Brain microvascular endothelial cell (primary cell): Measurements from ENCODE around the gene GART.

ENCODE experiments used
- DNase-seq: peaks from one replicate; pipeline ENCODE4 v3.0.0-alpha.2; 2020
- H3K27ac ChIP-seq: fragments of 250-450 bp; sonication (Bioruptor Pico); 2 replicates; pipeline ENCODE4 v1.5.1; 2020; ENCODE audit warnings: mild to moderate bottlenecking, moderate library complexity
- H3K27me3 ChIP-seq: fragments of 250-450 bp; sonication (Bioruptor Pico); replicated peaks from 2 replicates; pipeline ENCODE4 v1.5.1; 2020; ENCODE audit warnings: mild to moderate bottlenecking
- H3K36me3 ChIP-seq: fragments of 250-450 bp; sonication (Bioruptor Pico); replicated peaks from 2 replicates; pipeline ENCODE4 v1.5.1; 2020; ENCODE audit warnings: mild to moderate bottlenecking
- H3K4me3 ChIP-seq: 2 replicates; pipeline ENCODE4 v1.5.1; 2011; ENCODE audit warnings: low read depth, mild to moderate bottlenecking, control low read depth, low read length, moderate library complexity
- CTCF ChIP-seq: IDR thresholded peaks from 2 replicates; pipeline ENCODE4 v1.5.1; 2011; ENCODE audit warnings: low read depth, mild to moderate bottlenecking, moderate library complexity, low read length, control low read depth, inconsistent platforms; ENCODE audit errors: missing control alignments
- in situ Hi-C: cut with HindIII; loops from 2 replicates; pipeline ENCODE4 v1.10.0; 2017; ENCODE audit warnings: low sequenced_read_pairs, low pct_ligation_motif_present

The GART gene

GRCh38 chr21:33541756-33542639 is at the start of gene GART:
GART (minus strand) TSS chr21:33542117; CDS start chr21:33539315, 2,802 bp downstream.
- Histone ChIP-seq H3K27ac (peak within 1 kb of the TSS; percentile 98), H3K36me3 (peaks cover 20% of the 10 kb centered on the region), H3K27me3 (no peaks in the 10 kb centered on the region), H3K4me3 (peak within 1 kb of the TSS; percentile 73)
- TF ChIP-seq CTCF, result no peak
- DNase-seq, result peak; percentile 60
- in situ Hi-C loops, result no loop called here

GRCh38 chr21:33588485-33589335 is 46.8 kb upstream of the GART start, which contains the start of gene DONSON:
DONSON (minus strand) TSS chr21:33588684; CDS start chr21:33588641, 43 bp downstream.
- no peaks in the 10 kb centered on the region for H3K27me3 ChIP-seq
- no peak for TF ChIP-seq CTCF
- DNase-seq, result peak; percentile 53
- peak within 1 kb of the TSS; percentile 81 for H3K27ac ChIP-seq
- in situ Hi-C loops, result no loop called here
- no peaks in the 10 kb centered on the region for H3K36me3 ChIP-seq
- H3K4me3 ChIP-seq, result peak within 1 kb of the TSS; percentile 86

DNA sequence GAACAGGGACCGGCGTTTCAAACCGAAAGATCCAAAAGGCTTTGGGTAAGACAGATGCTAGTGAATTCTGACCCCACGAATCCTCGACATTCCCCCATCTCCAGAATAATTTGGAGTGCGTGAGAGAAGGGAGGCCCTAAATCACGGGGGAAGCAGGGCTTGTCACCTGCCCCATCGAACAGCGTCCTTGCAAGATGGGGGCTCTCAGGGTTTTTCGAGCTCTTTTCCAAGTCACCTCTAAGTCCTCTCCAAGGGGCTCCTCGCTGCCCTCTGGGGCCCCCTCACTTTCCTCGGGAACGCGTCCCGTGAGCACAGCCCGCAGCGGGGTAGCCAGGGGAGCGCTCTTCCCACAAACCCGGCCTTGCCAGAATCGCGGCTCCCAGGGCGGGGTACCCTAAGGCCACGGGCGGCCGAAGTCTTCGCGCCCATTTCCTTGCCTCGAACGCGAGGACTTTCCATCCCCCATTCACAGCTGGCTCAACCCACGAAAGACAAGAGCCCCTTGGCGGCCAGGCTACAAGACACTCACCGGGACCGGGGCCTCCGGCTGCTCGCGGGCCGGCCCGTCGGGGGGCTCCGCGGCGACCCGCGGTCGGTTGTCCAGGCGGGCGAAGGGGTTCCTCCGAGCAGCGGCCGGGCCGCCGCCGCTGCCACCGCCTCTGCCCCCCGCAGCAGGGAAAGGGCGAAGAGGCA is 46.0 kb upstream of the GART start:
- TF ChIP-seq CTCF, result no peak
- Histone ChIP-seq H3K27ac (peak overlapping the region; percentile 81), H3K4me3 (peak overlapping the region; percentile 86), H3K36me3 (no peaks in the 10 kb centered on the region), H3K27me3 (no peaks in the 10 kb centered on the region)
- peak; percentile 10 for DNase-seq
- in situ Hi-C loops, result no loop called here

DNA sequence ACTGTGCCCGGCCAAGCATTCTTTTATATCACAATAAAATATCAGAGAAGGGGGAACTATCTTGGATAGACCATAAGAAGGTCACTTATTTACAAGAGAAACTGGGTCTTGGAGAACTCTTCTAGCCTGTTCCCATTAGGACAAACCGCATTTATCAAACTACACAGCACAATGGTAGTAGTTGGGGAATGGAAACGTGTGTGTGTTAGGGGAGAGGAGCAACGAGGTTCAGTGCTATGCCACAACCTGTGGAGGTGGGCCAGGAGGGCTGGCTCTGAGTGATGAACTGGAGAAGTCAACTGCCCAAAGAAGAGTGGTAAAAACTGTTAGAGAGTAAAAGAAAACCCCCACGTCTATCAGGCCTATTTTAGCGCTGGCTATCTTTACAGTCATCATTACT is 45.0 kb upstream of the GART start:
- Histone ChIP-seq H3K36me3 (no peaks in the 10 kb centered on the region), H3K4me3 (peak overlapping the region; percentile 20), H3K27me3 (no peaks in the 10 kb centered on the region), H3K27ac (no peak overlapping the region)
- DNase-seq, result no peak
- no peak for TF ChIP-seq CTCF
- in situ Hi-C loops, result no loop called here

DNA sequence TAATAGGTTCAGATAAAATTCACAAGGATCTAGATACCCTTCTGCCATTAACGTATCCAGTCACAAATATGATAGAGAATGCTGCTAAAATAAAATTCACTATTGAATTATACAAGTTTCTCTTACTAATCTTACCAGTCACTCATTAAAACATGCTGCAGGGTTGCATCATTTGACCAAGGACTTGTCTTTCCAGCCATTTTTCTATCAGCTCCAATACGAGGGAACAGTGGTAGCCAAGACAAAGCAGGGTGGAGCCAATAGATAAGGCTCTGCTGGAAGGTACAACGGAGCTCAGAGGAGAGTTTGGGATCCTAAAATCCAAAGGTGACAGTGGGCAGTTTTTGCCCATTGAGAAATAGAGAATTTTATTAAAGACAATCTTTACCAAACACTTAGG is 42.5 kb upstream of the GART start:
- no peak for DNase-seq
- no peak for TF ChIP-seq CTCF
- H3K27ac ChIP-seq, result no peak overlapping the region
- H3K36me3 ChIP-seq, result peaks cover 4% of the 10 kb centered on the region
- in situ Hi-C loops, result no loop called here
- H3K4me3 ChIP-seq, result no peak overlapping the region
- no peaks in the 10 kb centered on the region for H3K27me3 ChIP-seq
